GM19351 (cell line): Measurements from ENCODE around the gene ANKHD1.
A peak's percentile ranks its signal among the peaks of the same experiment; 100 is the strongest.

Experiments
- ATAC-seq: cut with Tn5 transposase; IDR thresholded peaks from one replicate; pipeline ENCODE4 v1.9.1; 2021; ENCODE audit warnings: mild to moderate bottlenecking, moderate library complexity; ENCODE audit not compliant: unreplicated experiment

ANKHD1 gene

GRCh38 chr5:140544986-140545385, 143.4 kb downstream of the ANKHD1 start:
- no peak for ATAC-seq

GRCh38 chr5:140545606-140546005, 144.0 kb downstream of the ANKHD1 start:
- no peak for ATAC-seq

GRCh38 chr5:140546851-140547507, 145.3 kb downstream of the ANKHD1 start:
- peak; percentile 11 for ATAC-seq

- ATAC-seq: peak; percentile 99
Observed at GRCh38 chr5:140547508-140548299, 146.1 kb downstream of the ANKHD1 start, which contains the start of gene EIF4EBP3. TSS of gene EIF4EBP3 (plus strand) at chr5:140547662. CDS start at chr5:140547738, 76 bp downstream.

GRCh38 chr5:140548300-140548688, 146.7 kb downstream of the ANKHD1 start:
- ATAC-seq: no peak

GRCh38 chr5:140548791-140549190, 147.2 kb downstream of the ANKHD1 start:
- no peak for ATAC-seq

- no peak for ATAC-seq
Observed at GRCh38 chr5:140549237-140550144, 147.9 kb downstream of the ANKHD1 start.

- no peak for ATAC-seq
Observed at GRCh38 chr5:140550147-140551079, 148.8 kb downstream of the ANKHD1 start.

GRCh38 chr5:140551872-140552271, 150.2 kb downstream of the ANKHD1 start:
- no peak for ATAC-seq

- no peak for ATAC-seq
Observed at GRCh38 chr5:140553657-140554056, 152.0 kb downstream of the ANKHD1 start.

GRCh38 chr5:140554454-140554853, 152.8 kb downstream of the ANKHD1 start:
- no peak for ATAC-seq

GRCh38 chr5:140555747-140556312, 154.2 kb downstream of the ANKHD1 start:
- no peak for ATAC-seq

GRCh38 chr5:140556438-140556837, 154.8 kb downstream of the ANKHD1 start:
- ATAC-seq: no peak

- ATAC-seq: peak; percentile 95
Observed at GRCh38 chr5:140557136-140557805, 155.6 kb downstream of the ANKHD1 start, which contains the start of gene SRA1. TSS of gene SRA1 (minus strand) at chr5:140557473. CDS start at chr5:140557452, 21 bp downstream.

- no peak for ATAC-seq
Observed at GRCh38 chr5:140557965-140558364, 156.3 kb downstream of the ANKHD1 start.

GRCh38 chr5:140558542-140558941, 156.9 kb downstream of the ANKHD1 start:
- ATAC-seq: no peak

- no peak for ATAC-seq
Observed at GRCh38 chr5:140560227-140560626, 158.6 kb downstream of the ANKHD1 start.

- no peak for ATAC-seq
Observed at GRCh38 chr5:140561753-140562523, 160.3 kb downstream of the ANKHD1 start.
